Measurements from ENCODE around the gene TBC1D7.
"Not testable (repeated sequence)": the region's sequence is repeated elsewhere in the genome, so short reads cannot be mapped to it uniquely, and the experiment has no call there.

Gene TBC1D7

GRCh38 chr6:13355999-13356785 lies 27.9 kb upstream of the TBC1D7 start:
- peak; percentile 28 for DNase-seq (ENCODE audit: low spot score)

GRCh38 chr6:13355043-13355945 lies 27.0 kb upstream of the TBC1D7 start:
- DNase-seq (ENCODE audit: low spot score) = peak; percentile 94

- peak; percentile 74 for DNase-seq (ENCODE audit: low spot score)
These were observed 26.1 kb upstream of the TBC1D7 start for GRCh38 chr6:13354331-13355042.

GRCh38 chr6:13352165-13352564 lies 23.8 kb upstream of the TBC1D7 start:
- no peak for DNase-seq (ENCODE audit: low spot score)

GRCh38 chr6:13351271-13351670 lies 22.9 kb upstream of the TBC1D7 start:
- DNase-seq (ENCODE audit: low spot score) = no peak

- DNase-seq (ENCODE audit: low spot score) = no peak
These were observed 21.6 kb upstream of the TBC1D7 start for GRCh38 chr6:13349811-13350506.

- no peak for DNase-seq (ENCODE audit: low spot score)
These were observed 20.2 kb upstream of the TBC1D7 start for GRCh38 chr6:13348334-13349113.

- no peak for DNase-seq (ENCODE audit: low spot score)
These were observed 17.9 kb upstream of the TBC1D7 start for GRCh38 chr6:13346245-13346644.

- no peak for DNase-seq (ENCODE audit: low spot score)
These were observed 14.2 kb upstream of the TBC1D7 start for GRCh38 chr6:13342414-13343019.

- no peak for DNase-seq (ENCODE audit: low spot score)
These were observed 11.7 kb upstream of the TBC1D7 start for GRCh38 chr6:13339863-13340630.

- DNase-seq (ENCODE audit: low spot score) = no peak
These were observed 9.7 kb upstream of the TBC1D7 start for GRCh38 chr6:13338038-13338437.

- peak; percentile 71 for DNase-seq (ENCODE audit: low spot score)
These were observed 8.2 kb upstream of the TBC1D7 start for GRCh38 chr6:13336553-13336952.

GRCh38 chr6:13334953-13335352 lies 6.6 kb upstream of the TBC1D7 start:
- DNase-seq (ENCODE audit: low spot score) = no peak

GRCh38 chr6:13332349-13332706 lies 4.0 kb upstream of the TBC1D7 start:
- DNase-seq (ENCODE audit: low spot score) = no peak

- peak; percentile 50 for DNase-seq (ENCODE audit: low spot score)
These were observed 3.4 kb upstream of the TBC1D7 start for GRCh38 chr6:13331516-13332348.

GRCh38 chr6:13328875-13329183 lies 492 bp upstream of the TBC1D7 start:
- DNase-seq (ENCODE audit: low spot score) = no peak

GRCh38 chr6:13327691-13328075 lies 654 bp downstream of the TBC1D7 start:
- DNase-seq (ENCODE audit: low spot score) = no peak

GRCh38 chr6:13326031-13326586 lies 2.2 kb downstream of the TBC1D7 start:
- DNase-seq (ENCODE audit: low spot score) = not testable (repeated sequence)
